ENCODE data around the gene LPCAT1.

DNA sequence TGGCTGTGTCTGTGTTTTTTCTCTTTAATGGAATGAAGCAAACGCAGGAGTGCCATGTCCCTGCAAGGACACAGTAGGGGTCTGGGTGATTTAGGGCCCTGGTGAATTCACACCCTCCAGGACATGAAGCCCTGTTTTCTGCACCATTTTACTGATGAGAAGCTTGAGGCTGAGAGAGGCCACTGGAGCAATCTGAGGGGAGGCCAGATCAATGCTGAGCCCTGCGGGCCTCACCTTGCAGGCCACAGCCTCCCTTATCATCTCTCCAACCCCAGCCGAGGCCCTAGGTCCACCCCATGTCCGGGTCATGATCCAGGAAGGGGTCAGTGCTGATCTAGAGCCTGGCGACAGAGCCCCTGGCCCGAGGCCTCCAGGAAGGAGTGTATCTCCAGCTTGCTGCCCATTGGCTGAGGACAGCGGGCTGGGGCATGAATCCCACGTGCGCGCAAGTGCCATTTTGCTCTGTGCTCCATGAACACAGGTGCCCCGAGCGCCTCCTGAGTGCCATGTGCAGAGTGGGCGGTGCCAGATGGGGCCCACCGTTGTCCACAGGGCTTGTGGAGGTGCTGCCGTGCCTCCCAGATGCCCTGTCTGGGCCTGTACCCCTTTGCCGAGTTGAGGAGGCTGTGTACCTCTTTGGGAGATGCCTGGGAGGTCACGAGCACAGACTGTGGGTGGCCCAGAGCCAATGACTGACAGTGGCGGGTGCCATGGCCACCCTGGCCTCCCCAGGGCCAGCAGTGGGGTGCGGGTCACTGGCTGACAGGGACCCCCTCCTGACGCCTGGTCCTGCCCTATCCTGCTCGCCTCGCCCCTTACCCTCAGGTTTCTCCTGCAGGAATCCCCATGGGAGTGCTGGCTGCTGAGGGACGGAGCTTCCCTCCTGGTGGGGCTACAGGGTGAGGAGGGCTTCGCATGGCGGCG, 32.3 kb upstream of the LPCAT1 start:
- TF ChIP-seq ETV5 (CRISPR knock-in tag; IDR thresholded peaks at IDR 0.05; ENCODE audit: borderline replicate concordance) (no peak), GABPA (IDR thresholded peaks at IDR 0.05; ENCODE audit: low read depth, low read length) (no peak), GABPA (CRISPR knock-in tag; IDR thresholded peaks at IDR 0.05; ENCODE audit: low read depth) (no peak), CHD2 (IDR thresholded peaks at IDR 0.05; ENCODE audit: low read depth, low read length) (no peak), KLF16 (CRISPR knock-in tag; IDR thresholded peaks at IDR 0.05) (no peak), TEAD2 (CRISPR knock-in tag; IDR thresholded peaks at IDR 0.05) (no peak), NR2C2 (CRISPR knock-in tag; IDR thresholded peaks at IDR 0.05; ENCODE audit: borderline replicate concordance) (no peak), CBX5 (CRISPR knock-in tag; IDR thresholded peaks at IDR 0.05; ENCODE audit: borderline replicate concordance) (no peak)
- TF ChIP-seq, protein P1, sequence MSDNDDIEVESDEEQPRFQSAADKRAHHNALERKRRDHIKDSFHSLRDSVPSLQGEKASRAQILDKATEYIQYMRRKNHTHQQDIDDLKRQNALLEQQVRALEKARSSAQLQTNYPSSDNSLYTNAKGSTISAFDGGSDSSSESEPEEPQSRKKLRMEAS (IDR thresholded peaks at IDR 0.05) = no peak
- TF ChIP-seq, protein P2, sequence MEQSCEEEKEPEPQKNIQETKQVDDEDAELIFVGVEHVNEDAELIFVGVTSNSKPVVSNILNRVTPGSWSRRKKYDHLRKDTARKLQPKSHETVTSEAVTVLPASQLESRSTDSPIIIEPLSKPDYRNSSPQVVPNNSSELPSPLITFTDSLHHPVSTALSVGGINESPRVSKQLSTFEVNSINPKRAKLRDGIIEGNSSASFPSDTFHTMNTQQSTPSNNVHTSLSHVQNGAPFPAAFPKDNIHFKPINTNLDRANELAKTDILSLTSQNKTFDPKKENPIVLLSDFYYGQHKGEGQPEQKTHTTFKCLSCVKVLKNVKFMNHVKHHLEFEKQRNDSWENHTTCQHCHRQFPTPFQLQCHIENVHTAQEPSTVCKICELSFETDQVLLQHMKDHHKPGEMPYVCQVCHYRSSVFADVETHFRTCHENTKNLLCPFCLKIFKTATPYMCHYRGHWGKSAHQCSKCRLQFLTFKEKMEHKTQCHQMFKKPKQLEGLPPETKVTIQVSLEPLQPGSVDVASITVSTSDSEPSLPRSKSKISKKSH (CRISPR knock-in tag; IDR thresholded peaks at IDR 0.05; ENCODE audit: borderline replicate concordance) = no peak

Data from HepG2 (cell line).